ENCODE measurements around the gene HAUS7. TPM values are rescaled to one million over a fixed set of nuclear protein-coding genes. Genes with fewer than 3 reads are reported as not detected.

Gene HAUS7
- total and polyA plus RNA-seq, 2 of the 8 experiments (the other 6 are each of a cell fraction or from before 2014, with no cell fraction given) = 45.4 to 54.0 TPM

GRCh38 chrX:153405426-153405825, 65.0 kb downstream of the HAUS7 start:
- Histone ChIP-seq H3K79me1 (ENCODE audit: low read depth, low read length) (no peaks in the 10 kb centered on the region), H2BK5ac (ENCODE audit: low read depth, low read length) (no peak overlapping the region), H3K23ac (ENCODE audit: insufficient read length) (no peak overlapping the region), H2BK20ac (ENCODE audit: low read length) (no peak overlapping the region), H3K27me3 (replicated peaks in 1 of 4; ENCODE audit: control insufficient read depth in 3 of 4, extremely low read depth in 1 of 4, insufficient read depth in 3 of 4, low read length in 3 of 4) (peaks cover 0 to 2% (median under 1%) of the 10 kb centered on the region in 4 experiments; a peak in 3 of 7 replicates), H3K18ac (ENCODE audit: extremely low read depth, low read length) (no peak overlapping the region), H3K4me2 (ENCODE audit: insufficient read depth in 1 of 2, low read depth in 2 of 2, low read length in 2 of 2) (no peak overlapping the region), H2BK12ac (ENCODE audit: low read depth, low read length) (no peak overlapping the region), H3K4me3 (ENCODE audit: extremely low read depth in 1 of 4, insufficient read depth in 2 of 4, low read depth in 3 of 4, low read length in 4 of 4) (no peak overlapping the region), H3K9ac (replicated peaks in 1 of 4; ENCODE audit: extremely low read depth in 1 of 4, low read depth in 3 of 4, low read length in 3 of 4) (no peak overlapping the region), H3K4me1 (replicated peaks in 1 of 4; ENCODE audit: control insufficient read depth in 3 of 4, insufficient read depth in 4 of 4, low read length in 3 of 4) (no peaks in the 10 kb centered on the region), H3K4ac (replicated peaks; ENCODE audit: insufficient read length, low read depth, low read length) (no peak overlapping the region), H3K14ac (ENCODE audit: insufficient read length) (no peak overlapping the region), H4K5ac (ENCODE audit: insufficient read length, low read depth, low read length) (no peak overlapping the region), H3K79me2 (ENCODE audit: control insufficient read depth in 1 of 2, insufficient read depth in 2 of 2, low read length in 2 of 2) (no peaks in the 10 kb centered on the region), H4K91ac (replicated peaks; ENCODE audit: insufficient read length, low read length) (no peak overlapping the region), H3K23me2 (ENCODE audit: low read depth, low read length) (no peaks in the 10 kb centered on the region), H2BK120ac (replicated peaks; ENCODE audit: low read depth, low read length) (no peak overlapping the region), H3K36me3 (ENCODE audit: control insufficient read depth in 2 of 4, insufficient read depth in 4 of 4, low read length in 3 of 4) (no peaks in the 10 kb centered on the region), H3K27ac (ENCODE audit: low read depth, low read length) (no peak overlapping the region), H2AFZ (ENCODE audit: low read length) (no peak overlapping the region), H2BK15ac (ENCODE audit: low read length) (no peak overlapping the region), H4K20me1 (replicated peaks in 1 of 2; ENCODE audit: control insufficient read depth in 1 of 2, insufficient read depth in 2 of 2, low read length in 2 of 2) (no peaks in the 10 kb centered on the region), H3K56ac (replicated peaks; ENCODE audit: insufficient read length, low read depth, low read length) (no peak overlapping the region), H3K9me3 (ENCODE audit: insufficient read depth in 2 of 2, low read depth in 1 of 2, low read length in 1 of 2) (no peaks in the 10 kb centered on the region; a peak in 1 of 4 replicates), H4K8ac (ENCODE audit: extremely low read depth, insufficient read depth, low read length) (no peak overlapping the region), H2AK5ac (ENCODE audit: low read depth, low read length) (no peak overlapping the region)
- 67% methylated on average over 1 of the region's 5 CpGs; no CpG with 5 or more reads in 1 of the 2 experiments for WGBS, 2 experiments (ENCODE audit: extremely low coverage in 1 of 2, insufficient coverage in 1 of 2, insufficient read length in 1 of 2, insufficient replicate concordance in 2 of 2, low coverage in 1 of 2, low lambda C conversion rate in 2 of 2, missing lambda C conversion rate in 1 of 2)
- DNase-seq (ENCODE audit: low read depth in 1 of 2, low spot score in 2 of 2) (no peak), FAIRE-seq (no peak)
- ChIA-PET CTCF (ENCODE audit: partially characterized antibody) (interaction anchor here (1.2 to 1.6 kb wide), 5 partner anchors 12 to 102 kb away, joined by 3 to 6 read pairs (median 3); no protein-coding TSS in a partner anchor), POLR2A (ENCODE audit: partially characterized antibody) (no interaction called here)
- TF ChIP-seq KDM5A (IDR thresholded peaks at IDR 0.05; ENCODE audit: low read length) = no peak
- no peak for TF ChIP-seq CHD1 (IDR thresholded peaks at IDR 0.05; ENCODE audit: low read depth, low read length)
- TF ChIP-seq BRCA1 (IDR thresholded peaks at IDR 0.05; ENCODE audit: low read depth, low read length) = no peak
- TF ChIP-seq RBBP5 (IDR thresholded peaks at IDR 0.05; ENCODE audit: borderline replicate concordance, low read depth, low read length) = no peak
